Mesenteric fat pad (tissue), 1 donor: ENCODE results near the gene DRAXIN. TPM values are rescaled to one million over a fixed set of nuclear protein-coding genes. Genes with fewer than 3 reads are reported as not detected.

ENCODE experiments used
- DNase-seq: peaks from one replicate; pipeline ENCODE4 v3.0.0-alpha.2; 2020; ENCODE audit warnings: low spot score
- total RNA-seq: library from RNA; stranded (reverse); fragmentation: NEBNext Ultra II Directional; extraction: Animal tissue kit (Norgen Biotek cat#: 25700); gene quantifications from one replicate; pipeline ENCODE4 v1.2.1, GENCODE V29; 2021
- donor health status: DM: yes; HTN: yes; CAD: no.

The DRAXIN gene
- total RNA-seq, 1 donor from 2014 or later: not detected

GRCh38 chr1:11735854-11736745 is 44.6 kb downstream of the DRAXIN start, which contains the start of gene AGTRAP:
Gene AGTRAP (plus strand): TSS chr1:11736136. CDS start chr1:11736209, 73 bp downstream.
- DNase-seq: peak; percentile 99

GRCh38 chr1:11736746-11737639 is 45.5 kb downstream of the DRAXIN start:
- no peak for DNase-seq

- no peak for DNase-seq
These were observed 46.6 kb downstream of the DRAXIN start for GRCh38 chr1:11738096-11738495.

DNA sequence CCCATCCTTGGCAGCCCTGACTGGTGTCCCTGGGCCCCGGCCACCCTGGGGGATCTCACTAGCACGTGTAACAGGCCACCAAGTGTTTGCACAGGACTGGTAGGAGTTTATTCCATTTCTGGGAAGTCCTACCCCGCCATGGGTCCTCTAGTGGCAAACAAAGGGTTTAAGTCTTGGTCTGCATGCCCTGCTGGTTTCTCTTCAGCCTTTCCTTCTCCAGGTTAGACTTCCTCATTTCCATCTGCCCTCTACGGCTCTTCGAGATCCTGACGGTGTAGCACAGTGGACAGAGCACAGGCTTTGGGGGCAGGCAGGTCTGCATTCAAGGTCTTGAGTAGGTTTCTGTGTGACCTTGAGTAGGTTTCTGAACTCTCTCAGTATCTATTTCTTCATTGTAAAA is 47.3 kb downstream of the DRAXIN start:
- DNase-seq: no peak

DNA sequence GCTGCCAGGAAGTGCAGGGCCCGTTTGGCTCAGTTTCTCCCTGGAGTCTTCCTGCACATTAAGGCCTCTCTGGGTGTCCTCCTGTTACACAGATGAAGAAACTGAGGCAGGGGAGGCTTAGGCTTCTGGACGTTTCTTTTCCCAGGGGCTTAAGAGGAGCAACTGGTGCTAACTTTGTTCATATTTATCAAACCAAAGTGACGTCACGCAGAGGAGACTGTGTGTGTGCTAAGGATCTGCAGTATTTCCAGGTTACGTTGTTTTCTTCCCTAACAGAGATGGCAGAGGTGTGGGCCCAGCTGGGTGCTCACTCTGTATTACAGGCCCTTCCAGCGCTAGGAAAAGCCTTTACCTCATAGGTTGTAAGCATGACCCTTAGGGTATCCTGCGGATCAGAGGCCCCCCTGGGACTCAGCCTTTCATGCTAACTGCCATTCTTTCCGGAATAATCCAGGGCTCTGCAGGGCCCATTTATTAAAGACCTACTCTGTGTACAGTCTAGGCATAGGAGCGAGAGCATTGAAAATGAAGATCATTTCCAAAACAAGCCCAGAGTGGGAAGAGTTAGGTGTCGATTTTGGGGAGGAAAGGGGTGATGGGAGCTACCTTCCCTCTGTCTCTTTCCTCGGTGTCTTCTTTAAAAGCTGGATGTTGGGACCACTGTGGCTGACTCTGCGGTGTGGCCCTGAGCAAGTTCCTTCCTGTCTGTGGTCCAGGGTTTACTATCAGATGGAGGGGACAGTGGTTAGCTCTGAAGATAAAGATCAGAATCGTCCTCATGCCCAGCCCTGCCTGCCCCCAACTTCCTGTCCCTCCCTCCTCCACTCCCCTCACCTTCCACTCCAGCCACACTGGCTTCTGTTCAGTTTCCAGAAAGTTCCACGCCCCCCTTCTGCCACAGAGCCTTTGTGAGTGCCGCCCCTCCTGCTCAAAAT is 49.0 kb downstream of the DRAXIN start:
- no peak for DNase-seq

GRCh38 chr1:11741482-11741881 is 50.0 kb downstream of the DRAXIN start:
- DNase-seq: no peak

- no peak for DNase-seq
These were observed 50.5 kb downstream of the DRAXIN start for GRCh38 chr1:11741919-11742558.

DNA sequence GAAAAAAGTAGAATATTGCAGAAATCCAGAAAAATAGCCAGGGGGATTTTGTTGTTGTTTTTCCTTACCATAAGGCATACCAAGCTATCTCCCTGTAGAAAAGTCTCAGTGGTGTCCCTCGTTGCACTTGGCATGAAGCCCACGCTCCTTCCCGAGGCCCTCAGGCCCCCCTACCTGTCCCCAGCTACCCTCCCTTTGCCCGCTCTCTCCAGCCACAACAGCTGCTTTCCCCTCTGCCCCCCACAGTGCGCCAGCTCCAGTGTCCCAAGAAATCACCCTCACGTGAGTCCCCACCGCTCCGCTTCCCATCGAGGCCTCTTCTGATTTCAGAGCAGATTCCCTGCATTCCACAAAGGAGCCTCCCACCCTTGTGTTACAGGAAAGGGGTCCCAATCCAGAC is 52.8 kb downstream of the DRAXIN start:
- DNase-seq: no peak

- no peak for DNase-seq
These were observed 54.6 kb downstream of the DRAXIN start for GRCh38 chr1:11746092-11746491.

- no peak for DNase-seq
These were observed 55.4 kb downstream of the DRAXIN start for GRCh38 chr1:11746795-11747487.

GRCh38 chr1:11748294-11749202 is 57.0 kb downstream of the DRAXIN start:
- no peak for DNase-seq

GRCh38 chr1:11749203-11749689 is 57.7 kb downstream of the DRAXIN start:
- no peak for DNase-seq

DNA sequence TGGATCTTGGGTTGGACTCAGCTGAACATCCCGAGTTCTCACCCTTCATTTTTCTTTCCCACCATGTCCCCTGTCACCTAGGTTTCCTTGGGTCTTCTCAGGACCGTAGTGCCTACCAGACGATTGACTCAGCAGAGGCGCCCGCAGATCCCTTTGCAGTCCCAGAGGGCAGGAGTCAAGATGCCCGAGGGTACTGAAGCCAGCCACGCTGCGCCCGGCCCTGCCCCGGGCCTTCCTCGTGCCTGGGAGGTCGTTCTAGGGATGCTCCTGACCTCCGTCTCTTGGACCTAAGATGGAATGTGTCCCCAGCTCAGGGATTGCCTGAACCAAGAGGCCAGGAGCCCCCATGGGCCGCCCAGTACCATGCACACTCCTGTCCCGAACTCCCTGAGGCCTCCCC is 58.5 kb downstream of the DRAXIN start:
- DNase-seq: no peak

GRCh38 chr1:11751087-11751486 is 59.6 kb downstream of the DRAXIN start:
- DNase-seq: no peak

- DNase-seq: no peak
These were observed 61.0 kb downstream of the DRAXIN start for GRCh38 chr1:11752359-11753088.

GRCh38 chr1:11753555-11754208 is 62.2 kb downstream of the DRAXIN start:
- DNase-seq: no peak

- DNase-seq: no peak
These were observed 65.5 kb downstream of the DRAXIN start for GRCh38 chr1:11757047-11757446.
